Ascending aorta (tissue), 2 donors: Measurements from ENCODE around the gene KCNH2. TPM values are rescaled to one million over a fixed set of nuclear protein-coding genes. Genes with fewer than 3 reads are reported as not detected.

ENCODE experiments used
- DNase-seq, 2 donors: peaks; one replicate each; pipeline ENCODE4 v3.0.0-alpha.2; 2019; ENCODE audit warnings: low spot score in 2 of 2
- H3K27ac ChIP-seq, 2 donors: fragments of 200-600 bp; sonication (generic); one replicate each; pipeline ENCODE4 v1.5.1; 2016 to 2017; ENCODE audit warnings: mild to moderate bottlenecking in 1 of 2
- H3K27me3 ChIP-seq: fragments of 200-600 bp; sonication (generic); one replicate; pipeline ENCODE4 v1.5.1; 2017
- H3K36me3 ChIP-seq, 2 donors: fragments of 200-600 bp; sonication (generic); one replicate each; pipeline ENCODE4 v1.5.1; 2016
- H3K4me1 ChIP-seq, 2 donors: fragments of 200-600 bp; sonication (generic); one replicate each; pipeline ENCODE4 v1.5.1; 2016 to 2017; ENCODE audit warnings: mild to moderate bottlenecking in 1 of 2
- H3K4me3 ChIP-seq, 2 donors: fragments of 200-600 bp; sonication (generic); one replicate each; pipeline ENCODE4 v1.5.1; 2016 to 2017; ENCODE audit warnings: mild to moderate bottlenecking in 1 of 2
- H3K9me3 ChIP-seq, 2 donors: fragments of 200-600 bp; sonication (generic); one replicate each; pipeline ENCODE4 v1.5.1; 2016
- intact Hi-C: fragments of 100-400 bp; cut with DNase I; formaldehyde crosslinking; loops from one replicate; pipeline ENCODE4 v1.15.1; 2023
- total RNA-seq: library from RNA; depleted of rRNA; stranded (reverse); fragments of >200 nt; gene quantifications from one replicate; pipeline ENCODE4 v1.1.0, GENCODE V29; 2016
- TF ChIP-seq, protein P1 (sequence below), 3 experiments: fragments of 200-600 bp in 2 of 3; fragments of 450-650 bp in 1 of 3; sonication (generic) in 2 of 3; IDR thresholded peaks; one replicate each; pipeline ENCODE4 v1.5.1; 2016 to 2019; ENCODE audit warnings: antibody characterized with exemption in 3 of 3, mild to moderate bottlenecking in 1 of 3, moderate library complexity in 1 of 3

The KCNH2 gene
- total RNA-seq, 1 donor from 2014 or later, result not detected

- no peak overlapping the region for H3K27ac ChIP-seq
- peaks cover 12 to 15% of the 10 kb centered on the region in 2 donors for H3K4me1 ChIP-seq
- no peaks in the 10 kb centered on the region for H3K36me3 ChIP-seq
- peak overlapping the region in 1 of 2 donors; percentile 52 for H3K4me3 ChIP-seq
- peaks cover 20% of the 10 kb centered on the region for H3K27me3 ChIP-seq
- TF ChIP-seq, protein P1, sequence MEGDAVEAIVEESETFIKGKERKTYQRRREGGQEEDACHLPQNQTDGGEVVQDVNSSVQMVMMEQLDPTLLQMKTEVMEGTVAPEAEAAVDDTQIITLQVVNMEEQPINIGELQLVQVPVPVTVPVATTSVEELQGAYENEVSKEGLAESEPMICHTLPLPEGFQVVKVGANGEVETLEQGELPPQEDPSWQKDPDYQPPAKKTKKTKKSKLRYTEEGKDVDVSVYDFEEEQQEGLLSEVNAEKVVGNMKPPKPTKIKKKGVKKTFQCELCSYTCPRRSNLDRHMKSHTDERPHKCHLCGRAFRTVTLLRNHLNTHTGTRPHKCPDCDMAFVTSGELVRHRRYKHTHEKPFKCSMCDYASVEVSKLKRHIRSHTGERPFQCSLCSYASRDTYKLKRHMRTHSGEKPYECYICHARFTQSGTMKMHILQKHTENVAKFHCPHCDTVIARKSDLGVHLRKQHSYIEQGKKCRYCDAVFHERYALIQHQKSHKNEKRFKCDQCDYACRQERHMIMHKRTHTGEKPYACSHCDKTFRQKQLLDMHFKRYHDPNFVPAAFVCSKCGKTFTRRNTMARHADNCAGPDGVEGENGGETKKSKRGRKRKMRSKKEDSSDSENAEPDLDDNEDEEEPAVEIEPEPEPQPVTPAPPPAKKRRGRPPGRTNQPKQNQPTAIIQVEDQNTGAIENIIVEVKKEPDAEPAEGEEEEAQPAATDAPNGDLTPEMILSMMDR (IDR thresholded peaks at IDR 0.05), result no peak
- intact Hi-C loops, result loop anchor here (1.0 to 5.0 kb wide), 2 partner anchors 55 to 119 kb away; no protein-coding TSS in a partner anchor
- no peaks in the 10 kb centered on the region for H3K9me3 ChIP-seq
- no peak for DNase-seq
Observed at GRCh38 chr7:151017370-151017952, 39.3 kb upstream of the KCNH2 start.

DNA sequence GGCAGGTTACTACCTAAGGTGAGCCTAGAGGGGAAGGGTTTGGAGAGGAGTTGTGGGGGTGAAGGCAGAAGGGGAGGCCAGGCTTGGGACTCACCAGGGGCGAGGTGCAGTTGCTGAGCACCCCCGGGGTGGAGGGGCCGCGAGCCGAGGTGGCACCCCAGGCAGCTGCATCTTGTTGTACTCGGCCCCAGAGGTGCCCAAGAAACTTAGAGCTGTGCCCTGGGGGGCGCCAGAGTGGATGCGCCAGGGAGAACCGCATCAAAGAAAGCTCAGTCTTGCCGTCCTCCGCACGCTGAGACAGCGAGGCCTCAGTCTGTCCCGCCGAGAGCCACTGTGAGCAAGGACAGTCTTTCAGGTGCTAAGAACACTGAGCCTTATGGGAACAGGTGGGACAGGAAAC is 38.8 kb upstream of the KCNH2 start:
- intact Hi-C loops, result loop anchor here (1.0 to 5.0 kb wide), 2 partner anchors 55 to 119 kb away; no protein-coding TSS in a partner anchor
- peaks cover 20% of the 10 kb centered on the region for H3K27me3 ChIP-seq

DNA sequence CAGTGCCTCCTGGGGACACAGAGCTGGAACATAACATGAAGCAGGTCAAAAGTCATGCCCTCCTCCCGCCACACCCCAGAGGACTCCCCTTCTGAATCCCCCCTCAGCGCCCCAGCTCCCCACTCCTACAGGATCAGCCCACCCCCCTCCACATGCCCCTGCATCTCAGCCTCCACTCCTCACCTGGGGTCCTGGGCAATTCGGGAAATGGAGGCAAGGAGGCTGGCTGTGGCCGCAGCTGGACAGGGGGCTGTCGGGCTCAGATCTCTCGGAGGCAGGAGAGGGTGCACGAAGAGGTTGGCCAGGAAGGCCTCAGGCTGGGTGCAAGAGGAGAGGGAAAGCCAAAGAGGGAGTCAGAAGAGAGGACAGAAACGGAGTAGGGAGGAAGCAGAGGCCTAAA is 38.4 kb upstream of the KCNH2 start:
- no peak for DNase-seq
- TF ChIP-seq, protein P1 (IDR thresholded peaks at IDR 0.05), result no peak
- Histone ChIP-seq H3K9me3 (no peaks in the 10 kb centered on the region), H3K4me3 (no peak overlapping the region), H3K36me3 (no peaks in the 10 kb centered on the region), H3K27me3 (peaks cover 20% of the 10 kb centered on the region), H3K4me1 (peaks cover 12 to 15% of the 10 kb centered on the region in 2 donors), H3K27ac (no peak overlapping the region)
- intact Hi-C loops, result loop anchor here (5.0 kb wide), 1 partner anchor 54 kb away; no protein-coding TSS in a partner anchor

More for the DNA sequence above, 38.8 kb upstream of the KCNH2 start:
- no peaks in the 10 kb centered on the region for H3K9me3 ChIP-seq
- TF ChIP-seq, protein P1 (IDR thresholded peaks at IDR 0.05), result no peak
- peaks cover 12 to 15% of the 10 kb centered on the region in 2 donors for H3K4me1 ChIP-seq
- H3K4me3 ChIP-seq, result no peak overlapping the region
- no peak overlapping the region for H3K27ac ChIP-seq
- H3K36me3 ChIP-seq, result no peaks in the 10 kb centered on the region
- no peak for DNase-seq

DNA sequence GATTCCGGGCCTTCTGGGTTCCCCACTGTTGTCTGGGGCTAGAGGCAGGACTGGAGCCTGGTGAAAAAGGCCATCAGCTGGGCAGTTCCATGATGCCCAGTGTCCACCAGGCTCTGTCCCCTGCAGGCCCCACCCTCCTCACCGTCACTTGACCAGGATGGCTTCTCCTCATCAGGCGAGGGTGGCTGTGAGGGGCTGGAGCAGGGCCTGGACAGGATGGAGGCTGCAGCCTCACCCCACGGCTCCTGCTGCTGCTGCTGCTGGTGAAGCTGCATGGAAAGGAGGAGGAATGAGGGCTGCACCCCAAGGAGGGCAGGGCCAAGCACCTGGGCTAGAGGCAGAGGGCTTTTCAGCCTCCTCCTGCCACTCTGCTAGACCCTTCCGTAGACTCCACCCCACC is 37.8 kb upstream of the KCNH2 start:
- intact Hi-C loops, result loop anchor here (5.0 kb wide), 1 partner anchor 54 kb away; no protein-coding TSS in a partner anchor

DNA sequence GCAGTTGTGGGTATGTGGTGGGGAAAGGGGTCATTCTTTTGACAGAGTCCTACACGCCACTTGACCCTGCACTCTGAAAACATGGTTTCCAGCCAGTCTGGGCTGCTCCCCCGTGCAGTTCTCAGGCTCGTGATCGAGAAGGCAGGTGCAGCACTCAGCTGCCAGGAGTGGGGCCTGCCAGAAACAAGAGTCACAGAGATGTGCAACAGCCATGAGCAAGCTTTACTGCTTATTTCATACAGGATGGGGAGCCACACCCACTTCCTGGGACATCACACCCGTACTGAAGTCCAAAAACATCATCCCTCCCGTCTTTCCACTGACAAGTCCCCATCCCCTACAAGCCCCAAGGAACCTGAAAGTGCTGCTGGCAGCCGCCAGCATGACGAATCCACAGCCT is 36.8 kb upstream of the KCNH2 start:
- H3K36me3 ChIP-seq, result no peaks in the 10 kb centered on the region
- intact Hi-C loops, result loop anchor here (5.0 kb wide), 2 partner anchors 53 to 97 kb away; no protein-coding TSS in a partner anchor
- H3K4me1 ChIP-seq, result peaks cover 12 to 15% of the 10 kb centered on the region in 2 donors
- no peak overlapping the region for H3K27ac ChIP-seq
- no peaks in the 10 kb centered on the region for H3K9me3 ChIP-seq
- TF ChIP-seq, protein P1 (IDR thresholded peaks at IDR 0.05), result no peak
- no peak for DNase-seq
- H3K4me3 ChIP-seq, result no peak overlapping the region
- H3K27me3 ChIP-seq, result peaks cover 20% of the 10 kb centered on the region

More for the DNA sequence above, 37.8 kb upstream of the KCNH2 start:
- peaks cover 12 to 15% of the 10 kb centered on the region in 2 donors for H3K4me1 ChIP-seq
- DNase-seq, result no peak
- TF ChIP-seq, protein P1 (IDR thresholded peaks at IDR 0.05), result no peak
- no peak overlapping the region for H3K27ac ChIP-seq
- H3K27me3 ChIP-seq, result peaks cover 20% of the 10 kb centered on the region
- H3K9me3 ChIP-seq, result no peaks in the 10 kb centered on the region
- no peak overlapping the region for H3K4me3 ChIP-seq
- H3K36me3 ChIP-seq, result no peaks in the 10 kb centered on the region
